A673 (cell line): Measurements from ENCODE around the gene LHPP.

ENCODE experiments used
- EZH2 ChIP-seq: fragments of 200-600 bp; sonication (generic); IDR thresholded peaks from 2 replicates; pipeline ENCODE4 v1.6.1; 2017; ENCODE audit warnings: borderline replicate concordance, low read depth, mild to moderate bottlenecking, mixed read lengths, antibody characterized with exemption, low read length; ENCODE audit not compliant: poor library complexity, severe bottlenecking
- TF ChIP-seq, protein P1 (sequence below): fragments of 300-800, 200-600 bp; sonication (generic); conservative IDR thresholded peaks from 2 replicates; pipeline ENCODE4 v1.5.1; 2017; ENCODE audit warnings: low read depth, mild to moderate bottlenecking, antibody characterized with exemption, low read length, moderate library complexity, mixed read lengths

DNA sequence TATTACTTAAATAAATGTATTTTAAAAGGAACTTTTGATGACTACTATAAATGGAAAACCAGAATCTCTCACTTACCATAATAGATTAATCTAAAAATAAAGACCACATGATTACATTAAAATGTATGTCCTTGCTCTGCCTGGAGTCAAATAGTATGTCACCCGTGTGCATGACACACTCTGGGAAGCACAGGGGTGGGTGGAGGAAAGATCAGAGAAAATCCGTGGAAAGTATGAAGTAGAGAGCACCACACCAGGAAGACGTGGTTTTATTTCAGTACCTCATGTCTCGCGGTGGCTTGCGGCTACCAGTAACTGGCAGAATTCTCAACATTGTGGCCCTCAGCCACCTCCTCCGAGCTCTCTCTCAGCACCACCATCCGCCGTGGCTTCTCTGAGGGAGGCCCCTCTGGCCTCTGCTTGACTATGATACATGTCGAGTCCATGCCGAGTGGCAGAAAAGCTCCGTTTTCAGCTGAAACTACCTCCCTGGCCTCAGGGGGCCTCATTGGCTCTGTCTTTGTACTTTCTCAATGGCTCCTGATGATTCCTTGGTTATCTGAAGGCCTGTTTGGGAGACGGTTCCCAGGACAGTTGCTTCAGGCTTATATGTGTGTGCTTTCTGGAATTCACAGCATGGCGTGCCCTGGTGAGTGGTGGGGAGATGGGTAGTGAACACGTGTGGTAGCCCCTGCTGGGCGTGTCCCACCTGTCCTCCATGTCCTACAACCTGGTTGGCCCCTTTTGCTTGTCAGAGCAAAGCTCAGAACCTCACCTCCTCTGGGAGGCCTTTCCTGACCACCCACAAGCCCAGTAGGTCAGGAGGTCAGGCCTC is 49.8 kb downstream of the LHPP start:
- TF ChIP-seq, protein P1, sequence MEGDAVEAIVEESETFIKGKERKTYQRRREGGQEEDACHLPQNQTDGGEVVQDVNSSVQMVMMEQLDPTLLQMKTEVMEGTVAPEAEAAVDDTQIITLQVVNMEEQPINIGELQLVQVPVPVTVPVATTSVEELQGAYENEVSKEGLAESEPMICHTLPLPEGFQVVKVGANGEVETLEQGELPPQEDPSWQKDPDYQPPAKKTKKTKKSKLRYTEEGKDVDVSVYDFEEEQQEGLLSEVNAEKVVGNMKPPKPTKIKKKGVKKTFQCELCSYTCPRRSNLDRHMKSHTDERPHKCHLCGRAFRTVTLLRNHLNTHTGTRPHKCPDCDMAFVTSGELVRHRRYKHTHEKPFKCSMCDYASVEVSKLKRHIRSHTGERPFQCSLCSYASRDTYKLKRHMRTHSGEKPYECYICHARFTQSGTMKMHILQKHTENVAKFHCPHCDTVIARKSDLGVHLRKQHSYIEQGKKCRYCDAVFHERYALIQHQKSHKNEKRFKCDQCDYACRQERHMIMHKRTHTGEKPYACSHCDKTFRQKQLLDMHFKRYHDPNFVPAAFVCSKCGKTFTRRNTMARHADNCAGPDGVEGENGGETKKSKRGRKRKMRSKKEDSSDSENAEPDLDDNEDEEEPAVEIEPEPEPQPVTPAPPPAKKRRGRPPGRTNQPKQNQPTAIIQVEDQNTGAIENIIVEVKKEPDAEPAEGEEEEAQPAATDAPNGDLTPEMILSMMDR = no peak
- no peak for TF ChIP-seq EZH2
